ENCODE measurements around the gene CLEC10A.
"Not testable (repeated sequence)": the region's sequence is repeated elsewhere in the genome, so short reads cannot be mapped to it uniquely, and the experiment has no call there.

DNA sequence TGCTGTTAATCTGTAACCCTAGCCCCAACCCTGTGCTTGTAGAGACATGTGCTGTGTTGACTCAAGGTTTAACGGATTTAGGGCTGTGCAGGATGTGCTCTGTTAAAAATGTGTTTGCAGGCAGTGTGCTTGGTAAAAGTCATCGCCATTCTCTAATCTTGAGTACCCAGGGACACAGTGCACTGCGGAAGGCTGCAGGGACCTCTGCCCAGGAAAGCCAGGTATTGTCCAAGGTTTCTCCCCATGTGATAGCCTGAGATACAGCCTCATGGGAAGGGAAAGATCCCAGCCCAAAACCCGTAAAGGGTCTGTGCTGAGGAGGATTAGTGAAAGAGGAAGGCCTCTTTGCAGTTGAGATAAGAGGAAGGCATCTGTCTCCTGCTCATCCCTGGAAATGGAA, 8.4 kb upstream of the CLEC10A start:
- TF ChIP-seq, protein P1, sequence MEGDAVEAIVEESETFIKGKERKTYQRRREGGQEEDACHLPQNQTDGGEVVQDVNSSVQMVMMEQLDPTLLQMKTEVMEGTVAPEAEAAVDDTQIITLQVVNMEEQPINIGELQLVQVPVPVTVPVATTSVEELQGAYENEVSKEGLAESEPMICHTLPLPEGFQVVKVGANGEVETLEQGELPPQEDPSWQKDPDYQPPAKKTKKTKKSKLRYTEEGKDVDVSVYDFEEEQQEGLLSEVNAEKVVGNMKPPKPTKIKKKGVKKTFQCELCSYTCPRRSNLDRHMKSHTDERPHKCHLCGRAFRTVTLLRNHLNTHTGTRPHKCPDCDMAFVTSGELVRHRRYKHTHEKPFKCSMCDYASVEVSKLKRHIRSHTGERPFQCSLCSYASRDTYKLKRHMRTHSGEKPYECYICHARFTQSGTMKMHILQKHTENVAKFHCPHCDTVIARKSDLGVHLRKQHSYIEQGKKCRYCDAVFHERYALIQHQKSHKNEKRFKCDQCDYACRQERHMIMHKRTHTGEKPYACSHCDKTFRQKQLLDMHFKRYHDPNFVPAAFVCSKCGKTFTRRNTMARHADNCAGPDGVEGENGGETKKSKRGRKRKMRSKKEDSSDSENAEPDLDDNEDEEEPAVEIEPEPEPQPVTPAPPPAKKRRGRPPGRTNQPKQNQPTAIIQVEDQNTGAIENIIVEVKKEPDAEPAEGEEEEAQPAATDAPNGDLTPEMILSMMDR (IDR thresholded peaks at IDR 0.05), result not testable (repeated sequence)
- TF ChIP-seq POLR2A (IDR thresholded peaks at IDR 0.05), result not testable (repeated sequence)
